Embryonic facial prominence (tissue), 1 donor: Measurements from ENCODE around the gene P4HA3.
"Not testable (repeated sequence)": the region's sequence is repeated elsewhere in the genome, so short reads cannot be mapped to it uniquely, and the experiment has no call there.

Experiments
- DNase-seq: peaks from one replicate; pipeline ENCODE4 v3.0.0-alpha.2; 2016; ENCODE audit errors: extremely low spot score

P4HA3 gene

DNA sequence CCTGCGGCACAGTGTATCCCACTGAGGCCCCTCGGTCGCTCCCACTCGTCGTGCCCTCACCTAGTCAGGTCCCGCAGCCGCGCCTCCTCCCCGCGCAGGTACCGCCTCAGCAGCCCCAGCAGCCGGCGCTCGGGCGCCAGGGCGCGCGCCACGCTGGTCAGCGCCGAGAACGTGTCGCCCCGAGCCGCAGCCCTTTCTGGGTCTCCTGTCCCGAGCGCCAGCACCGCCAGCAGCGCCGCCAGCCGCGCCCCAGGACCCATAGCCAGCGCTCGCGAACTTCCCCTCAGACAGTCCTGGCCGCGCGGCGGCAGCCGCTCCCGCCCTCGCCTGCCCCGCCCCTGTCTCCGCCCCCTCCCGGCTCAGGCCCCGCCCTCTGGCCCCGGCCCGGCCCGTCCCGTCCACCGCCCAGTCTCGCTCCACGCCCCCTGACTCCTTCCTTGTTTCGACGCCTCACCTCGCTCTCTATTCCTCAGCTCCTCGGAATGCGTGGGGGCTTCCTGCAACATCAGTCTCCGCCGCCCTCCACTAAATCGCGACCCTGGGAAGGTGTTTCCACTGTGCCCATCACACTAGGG is at the start of gene P4HA3:
Gene P4HA3 (minus strand): TSS at position 289 of the 575 bp plus-strand sequence. CDS start 29 bp downstream, at position 260.
- no peak for DNase-seq

DNA sequence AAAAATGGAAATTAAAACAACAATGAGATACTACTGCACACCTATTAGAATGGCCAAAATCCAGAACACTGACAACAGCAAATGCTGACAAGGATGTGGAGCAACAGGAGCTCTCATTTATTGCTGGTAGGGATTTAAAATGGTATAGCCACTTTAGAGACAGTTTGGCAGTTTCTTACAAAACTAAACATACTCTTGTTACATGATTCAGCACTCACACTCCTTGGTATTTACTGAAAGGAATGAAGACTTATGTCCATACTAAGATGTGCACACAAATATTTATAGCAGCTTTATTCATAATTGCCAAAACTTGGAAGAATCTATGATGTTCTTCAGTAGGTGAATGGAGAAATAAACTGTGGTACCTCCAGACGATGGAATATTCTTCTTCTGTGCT is 46.0 kb upstream of the P4HA3 start:
- DNase-seq = no peak

DNA sequence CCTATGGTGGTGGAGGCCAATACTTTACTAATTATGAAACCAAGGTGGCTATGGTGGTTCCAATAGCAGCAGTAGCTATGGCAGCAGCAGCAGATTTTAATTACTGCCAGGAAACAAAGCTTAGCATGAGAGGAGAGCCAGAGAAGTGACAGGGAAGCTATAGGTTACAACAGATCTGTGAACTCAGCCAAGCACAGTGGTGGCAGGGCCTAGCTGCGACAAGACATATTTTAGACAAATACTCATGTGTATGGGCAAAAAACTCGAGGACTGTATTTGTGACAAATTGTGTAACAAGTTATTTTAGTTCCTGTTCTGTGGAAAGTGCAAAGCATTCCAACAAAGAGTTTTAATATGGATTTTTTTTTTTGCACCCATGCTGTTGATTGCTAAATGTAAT is 44.2 kb upstream of the P4HA3 start:
- no peak for DNase-seq

DNA sequence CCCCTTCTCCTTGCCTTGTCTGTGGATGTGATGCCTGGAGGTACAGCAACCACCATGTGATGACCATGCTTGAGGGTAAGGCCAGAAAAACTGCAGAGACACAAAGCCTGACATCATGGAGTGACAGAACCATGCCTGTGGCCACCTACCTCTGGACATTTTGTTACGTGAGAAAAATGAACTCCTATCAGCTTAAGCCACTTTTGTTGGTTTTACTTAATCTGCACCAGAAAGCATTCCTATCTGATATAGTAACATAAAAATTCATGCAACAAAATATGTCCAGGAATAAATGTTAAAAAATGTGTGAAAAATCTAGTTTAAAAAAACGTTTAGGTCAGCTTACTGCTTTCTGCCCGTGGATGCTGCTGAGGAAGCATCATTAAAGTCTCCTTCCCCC is 42.6 kb upstream of the P4HA3 start:
- DNase-seq = no peak

DNA sequence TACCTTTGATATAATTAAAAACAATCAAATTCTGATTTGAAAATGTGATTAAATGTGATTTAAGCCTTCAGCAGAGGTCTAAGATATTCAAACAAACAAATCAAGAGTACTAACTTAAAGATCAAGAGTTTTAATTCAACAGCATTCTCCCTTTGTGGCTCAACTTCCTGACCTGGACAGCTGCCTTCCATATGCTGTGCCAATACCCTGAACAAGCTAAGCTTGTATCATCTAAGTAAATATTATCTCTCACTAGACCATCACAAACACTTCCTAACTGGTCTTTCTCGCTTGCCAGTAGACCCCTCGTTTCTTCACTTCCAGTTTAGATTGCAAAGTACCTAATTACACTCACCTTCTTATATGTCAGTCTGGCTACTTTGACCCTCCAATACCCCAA is 35.9 kb upstream of the P4HA3 start:
- no peak for DNase-seq

DNA sequence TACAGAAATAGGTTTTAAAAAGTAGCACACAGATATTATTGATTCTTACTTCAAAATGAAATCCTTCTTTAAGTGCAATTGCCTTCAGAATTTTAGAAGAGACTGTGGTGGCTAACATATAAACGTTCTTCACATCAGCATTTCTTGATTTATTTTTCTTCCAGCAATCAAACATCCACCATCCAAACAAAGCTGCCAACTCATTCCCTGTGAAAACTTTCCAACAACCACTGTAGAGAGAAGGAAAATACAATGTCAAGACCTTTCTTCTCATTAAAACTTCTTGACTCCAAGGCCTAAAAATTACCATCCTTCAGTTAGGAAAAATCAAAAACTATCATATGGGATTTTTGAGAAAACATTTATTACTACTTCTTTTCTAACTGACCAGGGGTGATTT is 34.0 kb upstream of the P4HA3 start:
- DNase-seq = no peak

DNA sequence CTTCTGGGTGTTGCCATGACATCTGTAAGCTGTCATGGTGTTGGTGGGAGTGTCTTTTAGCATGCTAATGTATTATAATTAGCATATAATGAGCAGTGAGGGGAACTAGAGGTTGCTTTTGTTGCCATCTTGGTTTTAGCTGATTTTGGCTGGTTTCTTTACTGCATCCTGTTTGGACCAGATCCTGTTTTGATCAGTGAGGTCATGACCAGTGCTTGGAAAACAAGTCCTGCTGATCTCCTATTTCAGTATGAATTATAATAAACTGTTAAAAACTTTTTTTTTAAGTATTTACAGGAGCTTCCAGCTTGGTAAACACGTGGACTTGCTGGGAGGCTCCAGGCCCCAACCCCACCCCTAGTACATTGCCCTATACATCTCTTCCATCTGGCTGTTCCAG is 30.5 kb upstream of the P4HA3 start:
- no peak for DNase-seq

DNA sequence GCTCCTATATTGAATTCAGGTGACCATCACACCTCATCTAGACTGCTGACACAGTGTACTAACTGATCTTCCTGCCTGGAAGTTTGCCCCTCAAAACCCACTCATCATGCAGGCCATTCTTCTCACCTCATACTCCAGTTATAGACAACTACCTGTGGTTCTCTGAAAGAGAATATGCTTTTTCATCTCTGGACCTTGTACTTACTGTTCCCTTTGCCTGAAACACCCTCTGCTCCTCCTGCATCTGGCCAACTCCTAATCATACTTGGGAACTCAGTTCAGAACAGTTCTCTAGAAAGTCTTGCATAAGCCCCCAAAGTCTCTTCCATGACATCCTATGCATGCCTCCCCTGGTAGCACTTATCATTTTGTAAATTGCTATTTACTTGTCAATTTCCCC is 28.2 kb upstream of the P4HA3 start:
- no peak for DNase-seq

DNA sequence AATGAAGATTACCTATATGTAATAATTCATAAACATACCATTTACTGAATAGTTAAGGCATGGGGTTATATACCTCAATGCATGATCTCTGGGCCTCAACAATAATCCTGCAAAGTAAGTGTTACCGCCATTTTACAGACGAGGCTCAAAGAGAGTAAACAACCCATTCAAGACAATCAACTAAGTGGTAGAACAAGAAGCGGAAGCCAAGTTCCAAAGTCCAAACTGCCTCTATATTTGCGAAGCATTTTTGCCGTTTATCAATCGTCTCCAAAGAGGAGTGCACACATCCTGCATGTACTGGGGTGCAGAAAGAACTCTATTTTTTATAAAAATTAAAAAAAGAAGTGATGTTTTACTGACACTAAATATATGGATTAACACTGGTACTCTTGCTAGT is 27.5 kb upstream of the P4HA3 start:
- no peak for DNase-seq

DNA sequence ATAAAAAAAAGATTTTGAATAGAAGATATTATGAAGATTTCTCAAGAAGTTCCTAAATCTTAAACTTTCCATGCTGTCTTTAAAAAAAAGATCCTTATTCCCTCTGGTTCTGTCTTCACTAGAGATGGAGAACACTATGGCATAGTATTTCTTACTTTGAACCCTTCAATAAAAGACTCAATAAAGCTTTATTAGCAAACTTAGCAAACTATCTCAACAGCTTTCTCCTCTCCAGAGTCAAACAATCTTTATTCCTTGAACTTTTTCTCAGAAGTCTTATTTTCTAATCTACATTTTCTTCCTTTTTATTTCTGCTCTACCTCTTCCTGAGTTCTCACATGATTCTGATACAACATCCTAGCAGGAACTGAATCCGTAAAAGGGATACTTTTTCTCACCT is 21.8 kb upstream of the P4HA3 start:
- DNase-seq = no peak

DNA sequence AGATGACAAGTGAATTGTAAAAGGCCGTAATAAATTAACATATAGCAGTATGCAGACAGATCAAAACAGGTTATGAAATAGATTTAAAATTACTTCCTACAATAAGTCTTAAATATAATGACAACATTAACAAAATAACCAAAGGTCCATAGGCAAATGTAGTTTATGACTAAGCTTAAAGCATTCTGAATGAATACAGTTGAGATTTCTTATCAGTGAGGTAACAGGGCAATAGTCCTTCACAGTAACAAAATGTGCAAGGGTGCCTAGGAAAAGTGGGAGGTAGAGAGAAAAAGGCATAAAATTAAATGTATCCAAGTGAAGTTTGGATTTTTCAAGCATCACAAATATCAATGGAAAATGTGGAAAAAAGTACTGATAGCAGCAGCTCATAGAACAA is 20.9 kb upstream of the P4HA3 start:
- DNase-seq = no peak

DNA sequence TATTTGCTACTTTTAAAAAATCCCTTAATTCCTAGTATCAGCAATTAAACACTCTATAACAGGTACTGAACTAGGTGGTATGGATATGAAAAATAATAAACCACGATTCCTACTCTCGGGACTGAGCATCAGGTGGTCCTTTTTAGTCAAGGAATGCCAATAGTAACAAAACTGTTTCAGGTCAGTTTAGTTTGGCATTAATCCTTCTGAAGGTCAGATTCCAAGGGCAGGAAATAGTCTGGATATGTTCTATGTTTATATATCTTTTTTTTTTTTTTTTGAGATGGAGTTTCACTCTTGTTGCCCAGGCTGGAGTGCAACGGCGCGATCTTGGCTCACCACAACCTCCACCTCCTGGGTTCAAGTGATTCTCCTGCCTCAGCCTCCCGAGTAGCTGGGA is 19.6 kb upstream of the P4HA3 start:
- DNase-seq = not testable (repeated sequence)

DNA sequence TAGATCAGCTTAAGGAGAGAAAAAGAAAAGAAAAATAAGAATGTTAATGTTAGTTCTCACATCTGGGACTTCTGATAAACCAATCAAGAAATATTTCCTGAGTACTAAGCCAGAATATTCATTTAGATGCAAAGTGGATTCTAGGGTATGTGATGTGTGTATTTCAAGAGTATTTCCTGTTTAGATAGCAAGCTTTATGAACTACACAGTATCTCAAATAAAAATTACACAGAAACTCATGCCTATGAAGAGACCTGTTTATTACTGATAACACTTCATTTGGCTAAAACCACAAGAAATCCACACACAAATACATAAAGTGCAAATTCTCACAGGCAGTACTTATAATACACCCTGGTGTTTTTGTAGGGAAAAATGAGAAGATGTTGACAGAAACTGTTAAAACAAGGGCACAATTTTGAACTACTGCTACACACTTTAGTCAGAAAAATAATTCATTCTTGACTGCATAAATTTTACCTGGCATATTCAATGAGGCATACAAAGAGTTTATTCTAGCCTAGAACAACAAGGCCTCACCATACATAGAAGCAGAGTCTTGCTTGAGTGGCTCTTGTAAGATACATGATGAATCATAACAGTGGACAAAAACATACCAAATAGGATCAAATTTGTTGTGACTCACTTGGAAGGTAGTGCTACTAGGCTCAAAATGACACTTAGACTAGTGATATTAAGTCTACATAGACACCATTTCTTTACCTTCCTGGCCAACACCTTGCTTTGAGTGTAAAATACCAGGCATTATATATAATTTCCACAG is 18.8 kb upstream of the P4HA3 start:
- no peak for DNase-seq

DNA sequence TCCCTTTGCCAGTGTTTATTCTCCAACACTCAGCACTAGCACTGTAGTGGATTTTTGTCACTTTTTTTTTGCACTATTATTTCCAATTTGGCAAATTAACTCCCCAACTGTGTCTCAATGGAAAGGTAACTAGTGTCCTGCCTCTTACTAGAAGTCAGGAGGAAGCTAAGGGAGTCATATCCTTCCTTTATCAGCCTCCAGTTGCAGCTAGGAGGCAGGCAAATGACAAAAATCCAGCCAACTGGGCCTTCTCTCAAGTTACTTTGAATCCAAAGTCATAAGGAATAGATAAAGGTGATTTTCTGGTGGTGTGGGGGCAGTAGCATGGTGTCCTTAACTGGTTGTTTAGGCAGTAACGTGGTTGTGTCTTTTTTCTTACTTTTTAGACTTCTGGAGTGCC is 15.6 kb upstream of the P4HA3 start:
- DNase-seq = no peak

DNA sequence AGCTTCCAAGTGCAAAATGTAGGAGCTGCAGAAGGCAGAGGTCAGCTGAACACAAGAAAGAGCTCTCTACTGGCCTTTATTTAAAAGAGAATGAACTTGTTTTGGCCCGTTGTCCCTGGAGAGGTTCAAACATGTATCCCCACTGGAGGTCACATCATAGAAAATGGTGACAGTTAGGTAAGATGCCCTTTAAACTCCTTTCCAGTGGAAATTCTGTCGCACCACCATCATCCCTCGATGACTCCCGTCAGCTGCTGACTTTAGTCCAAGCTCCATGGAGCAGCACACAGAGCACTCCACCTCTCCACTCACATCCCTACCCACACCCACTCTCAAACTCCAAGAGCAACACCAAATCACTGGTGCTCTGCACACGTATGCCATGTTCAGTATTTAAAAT is 15.2 kb upstream of the P4HA3 start:
- no peak for DNase-seq

DNA sequence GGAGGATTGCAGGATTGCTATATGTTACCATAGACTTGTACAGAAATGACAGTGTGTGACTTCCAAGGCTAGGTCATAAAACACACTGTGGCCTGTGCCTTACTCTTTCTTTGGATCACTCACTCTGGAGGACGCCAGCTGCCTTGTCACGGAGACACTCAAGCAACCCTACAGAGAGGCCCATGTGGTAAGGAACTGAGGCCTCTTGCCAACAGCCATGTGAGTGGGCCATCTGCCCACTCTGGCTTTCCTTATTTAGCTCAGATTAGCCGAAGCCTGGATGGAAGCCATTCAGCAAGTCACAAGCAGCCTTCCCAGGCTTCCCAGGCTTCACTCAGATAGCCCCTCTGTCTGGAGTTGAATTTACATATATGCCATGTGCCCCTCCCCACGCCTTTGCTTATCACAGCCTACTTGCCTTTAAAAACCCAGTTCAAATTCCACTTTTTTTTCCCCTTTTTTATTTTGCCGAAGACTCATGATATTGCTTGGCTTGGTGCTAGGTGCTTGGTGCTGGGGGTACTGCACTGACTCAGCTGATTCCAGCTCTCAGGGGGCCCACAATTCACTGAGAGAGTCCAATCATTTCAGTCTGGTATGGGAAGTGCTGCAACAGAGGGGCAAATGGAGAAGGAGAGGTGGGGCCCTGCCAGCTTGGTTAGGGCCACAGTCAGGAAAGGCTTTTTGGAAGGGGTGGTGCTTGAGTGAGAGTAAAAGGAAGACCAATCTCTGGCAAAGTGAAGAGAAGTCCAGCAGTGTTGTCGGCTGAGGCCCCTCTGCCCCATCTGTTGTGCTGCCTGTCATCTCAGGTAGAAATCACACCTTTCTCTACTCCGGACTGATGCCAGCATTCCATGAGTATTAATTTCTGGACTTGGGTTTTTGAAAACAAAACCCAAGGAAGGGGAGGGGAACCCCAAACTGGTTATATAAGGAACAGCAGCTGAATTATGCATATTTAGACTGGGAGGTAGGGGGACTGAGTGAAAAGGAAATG is 14.5 kb upstream of the P4HA3 start:
- DNase-seq = no peak

DNA sequence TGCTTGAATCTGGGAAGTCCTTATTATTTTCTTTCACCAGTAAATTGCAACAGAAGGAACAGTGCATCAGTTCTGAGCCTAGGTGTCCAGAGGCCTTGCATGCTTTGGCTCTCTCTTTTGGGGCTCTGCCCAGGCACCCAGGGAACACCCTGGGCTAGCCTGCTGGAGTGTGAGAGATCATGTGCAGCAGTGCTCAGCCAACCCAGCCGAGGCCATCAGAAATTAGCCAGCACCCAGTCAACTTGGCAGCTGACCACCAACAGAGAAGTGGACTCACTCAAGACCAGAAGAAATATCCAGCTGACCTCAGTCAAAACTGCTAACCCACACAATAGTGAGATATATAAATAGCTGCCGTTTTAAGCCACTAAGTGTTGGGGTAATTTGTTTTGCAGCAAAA is 11.2 kb upstream of the P4HA3 start:
- DNase-seq = no peak

DNA sequence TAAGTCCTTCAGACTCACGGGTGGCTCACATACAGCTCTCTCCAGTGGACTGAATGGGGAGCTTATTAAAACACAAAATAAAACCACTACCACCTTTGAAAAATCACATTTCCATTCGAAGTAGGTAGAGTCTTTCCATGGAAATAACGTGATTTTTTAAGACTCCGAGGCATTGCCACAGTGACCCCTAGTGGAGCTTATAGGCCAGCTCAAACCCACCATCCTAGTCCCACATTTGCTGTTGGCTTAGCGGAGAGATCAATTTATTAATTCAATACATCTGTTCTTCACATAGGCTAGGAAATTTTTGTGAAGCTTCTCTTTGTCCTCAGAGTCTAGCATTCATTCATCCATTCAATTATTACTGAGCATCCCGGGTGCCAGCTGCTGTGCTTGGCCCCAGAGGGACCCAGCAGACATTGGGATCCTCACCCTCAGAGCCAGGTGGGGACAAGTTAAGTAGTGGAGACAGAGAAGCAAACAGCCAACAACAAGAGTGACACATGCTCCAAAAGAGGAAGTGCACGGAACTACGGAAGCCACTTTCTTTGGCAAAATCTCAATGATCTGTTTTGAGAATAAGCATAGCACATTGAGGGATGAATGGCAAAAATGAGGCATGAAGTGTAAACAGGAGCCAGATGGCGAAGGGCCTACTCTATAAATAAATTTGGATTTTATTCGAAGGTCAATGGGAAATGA is 10.2 kb upstream of the P4HA3 start:
- DNase-seq = no peak

DNA sequence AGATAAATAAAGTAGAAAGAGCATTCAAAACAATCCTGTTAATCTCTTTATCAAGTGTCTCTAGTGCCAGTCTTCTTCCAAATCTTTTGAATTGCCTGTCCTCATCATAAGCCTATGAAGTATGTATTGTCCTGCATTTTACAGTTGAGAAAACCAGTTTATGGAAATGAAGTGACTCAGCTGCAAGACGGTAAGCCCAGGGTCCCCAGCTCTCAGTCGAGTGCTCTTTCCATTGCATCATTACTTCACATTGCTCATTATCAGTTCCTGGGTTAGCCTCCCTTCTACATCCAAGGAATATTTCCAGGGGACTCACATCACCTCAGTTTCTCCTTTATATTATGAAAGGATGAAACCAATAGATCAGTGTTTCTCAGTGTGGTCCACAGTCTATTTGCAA is 9.1 kb upstream of the P4HA3 start:
- DNase-seq = no peak

DNA sequence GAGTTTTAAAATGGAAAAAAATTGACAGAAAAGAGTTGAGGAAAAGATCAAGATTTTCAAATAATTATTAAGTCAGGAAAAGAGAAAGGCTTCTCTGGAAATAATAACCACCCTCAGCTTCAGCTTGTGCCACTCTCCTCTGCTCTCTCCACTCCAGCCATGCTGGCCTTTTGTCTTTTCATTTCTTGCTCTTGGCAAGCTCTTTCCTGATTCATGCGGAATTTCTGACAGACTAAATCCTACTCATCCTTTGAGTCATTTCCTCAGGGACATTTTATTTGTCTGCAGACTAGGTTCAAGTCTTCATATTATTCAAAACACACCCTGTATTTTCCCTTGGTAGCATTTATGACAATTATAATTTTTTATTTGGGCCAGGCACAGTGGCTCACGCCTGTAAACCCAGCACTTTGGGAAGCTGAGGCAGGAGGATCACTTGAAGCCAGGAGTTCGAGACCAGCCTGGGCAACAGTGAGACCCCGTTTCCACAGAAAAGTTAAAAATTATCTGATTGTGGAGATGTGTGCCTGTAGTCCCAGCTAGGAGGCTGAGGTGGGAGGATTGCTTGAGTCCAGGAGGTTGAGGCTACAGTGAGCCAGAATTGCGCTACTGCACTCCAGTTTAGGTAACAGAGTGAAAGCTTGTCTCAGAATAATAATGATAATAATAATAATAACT is 7.8 kb upstream of the P4HA3 start:
- DNase-seq = no peak

DNA sequence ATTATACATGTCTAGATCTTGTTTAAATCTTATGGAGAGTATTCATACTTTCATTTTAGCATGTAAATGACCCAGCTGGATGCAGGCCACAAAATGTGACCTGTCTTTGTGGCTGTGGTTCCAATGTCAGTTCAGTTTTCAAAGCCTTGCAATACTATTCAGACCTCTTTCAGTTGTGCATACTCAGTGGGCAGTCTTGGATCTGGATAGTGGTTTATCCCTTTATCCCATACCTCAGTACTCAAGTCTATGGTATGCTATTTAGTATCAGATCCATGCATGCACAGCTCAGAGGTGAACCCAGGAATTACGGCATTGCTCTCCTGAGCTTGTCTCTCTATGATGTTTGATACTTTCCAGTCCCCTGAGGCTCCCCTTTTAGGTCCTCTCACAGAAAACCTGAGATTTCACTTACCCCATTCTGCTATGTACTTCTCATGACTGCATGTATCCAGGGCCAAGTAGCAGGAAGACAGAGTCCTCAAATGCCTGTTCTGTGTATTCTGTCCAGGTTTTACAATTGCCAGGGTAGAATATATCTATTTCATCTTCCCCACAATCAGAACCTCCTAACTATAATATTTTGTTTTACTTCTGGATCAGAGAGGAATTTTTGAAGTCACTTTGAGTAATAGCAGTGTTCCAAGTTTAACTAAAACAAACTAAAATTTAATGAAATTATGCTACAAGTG is 6.9 kb upstream of the P4HA3 start:
- DNase-seq = no peak
